GM21447 (cell line): Measurements from ENCODE around the gene PRKAR1B.

Experiments used
- ATAC-seq: cut with Tn5 transposase; IDR thresholded peaks from one replicate; pipeline ENCODE4 v1.9.1; 2021; ENCODE audit not compliant: unreplicated experiment

Gene PRKAR1B

GRCh38 chr7:607938-608337 lies 119.1 kb downstream of the PRKAR1B start:
- ATAC-seq, result no peak

GRCh38 chr7:605661-606450 lies 121.2 kb downstream of the PRKAR1B start:
- no peak for ATAC-seq

GRCh38 chr7:604884-605531 lies 122.1 kb downstream of the PRKAR1B start:
- ATAC-seq, result no peak

GRCh38 chr7:604001-604883 lies 122.8 kb downstream of the PRKAR1B start:
- ATAC-seq, result peak; percentile 75

- ATAC-seq, result no peak
Observed at GRCh38 chr7:603152-603951, 123.7 kb downstream of the PRKAR1B start.

GRCh38 chr7:602341-603141 lies 124.5 kb downstream of the PRKAR1B start:
- ATAC-seq, result no peak

- ATAC-seq, result peak; percentile 39
Observed at GRCh38 chr7:601595-602340, 125.3 kb downstream of the PRKAR1B start.

- ATAC-seq, result no peak
Observed at GRCh38 chr7:601036-601594, 126.0 kb downstream of the PRKAR1B start.

- no peak for ATAC-seq
Observed at GRCh38 chr7:600149-601035, 126.7 kb downstream of the PRKAR1B start.

- no peak for ATAC-seq
Observed at GRCh38 chr7:598899-599298, 128.2 kb downstream of the PRKAR1B start.

GRCh38 chr7:597348-598178 lies 129.5 kb downstream of the PRKAR1B start:
- ATAC-seq, result no peak

- ATAC-seq, result no peak
Observed at GRCh38 chr7:596819-597182, 130.3 kb downstream of the PRKAR1B start.

GRCh38 chr7:596071-596818 lies 130.8 kb downstream of the PRKAR1B start:
- ATAC-seq, result no peak

- ATAC-seq, result no peak
Observed at GRCh38 chr7:595621-596010, 131.5 kb downstream of the PRKAR1B start.

- ATAC-seq, result no peak
Observed at GRCh38 chr7:594920-595620, 132.0 kb downstream of the PRKAR1B start.
